Thoracic aorta (tissue), 2 donors: ENCODE results near the gene ALG2. TPM values are rescaled to one million over a fixed set of nuclear protein-coding genes. Genes with fewer than 3 reads are reported as not detected.
"Not testable (repeated sequence)": the region's sequence is repeated elsewhere in the genome, so short reads cannot be mapped to it uniquely, and the experiment has no call there.

Source experiments
- ATAC-seq: fragments of 150-250 bp; one replicate; pipeline ENCODE4 v1.8.0; 2017; ENCODE audit warnings: low read depth; ENCODE audit not compliant: insufficient number of reproducible peaks, low FRiP score
- DNase-seq: peaks from one replicate; pipeline ENCODE4 v3.0.0-alpha.2; 2020; ENCODE audit warnings: low spot score
- H3K27ac ChIP-seq, 2 donors: fragments of 200-600 bp; sonication (generic); 1 replicate in 1 of 2; 2 replicates in 1 of 2; pipeline ENCODE4 v1.5.1; 2016; ENCODE audit warnings: mild to moderate bottlenecking in 2 of 2, moderate library complexity in 2 of 2
- H3K27me3 ChIP-seq: fragments of 200-600 bp; sonication (generic); replicated peaks from 2 replicates; pipeline ENCODE4 v1.6.0; 2016; ENCODE audit warnings: mild to moderate bottlenecking; ENCODE audit not compliant: insufficient read depth
- H3K36me3 ChIP-seq: fragments of 200-600 bp; sonication (generic); one replicate; pipeline ENCODE4 v1.5.1; 2016
- H3K4me1 ChIP-seq, 2 donors: fragments of 200-600 bp; sonication (generic); 1 replicate in 1 of 2; 2 replicates in 1 of 2; pipeline versions ENCODE4 v1.5.1 to v1.6.0; 2016; ENCODE audit warnings: low read depth in 2 of 2, mild to moderate bottlenecking in 1 of 2; ENCODE audit not compliant: control insufficient read depth in 1 of 2
- H3K4me3 ChIP-seq: fragments of 200-600 bp; sonication (generic); 2 replicates; pipeline ENCODE4 v1.5.1; 2016; ENCODE audit warnings: mild to moderate bottlenecking
- H3K9me3 ChIP-seq: fragments of 200-600 bp; sonication (generic); 2 replicates; pipeline ENCODE4 v1.5.1; 2016
- CTCF ChIP-seq: fragments of 200-600 bp; sonication (generic); IDR thresholded peaks from one replicate; pipeline ENCODE4 v1.5.1; 2019; ENCODE audit warnings: antibody characterized with exemption
- total RNA-seq, 2 donors: library from RNA; depleted of rRNA; stranded (reverse); fragments of >200 nt; gene quantifications; one replicate each; pipeline versions ENCODE4 v1.1.0 to v1.2.3, GENCODE V29; 2016

ALG2 gene
- total RNA-seq, 2 donors from 2014 or later: 19.8 to 49.2 TPM

GRCh38 chr9:99244344-99245260 is 22.9 kb upstream of the ALG2 start:
- no peak for TF ChIP-seq CTCF
- DNase-seq (no peak), ATAC-seq (no peak)
- no peak overlapping the region for H3K27ac ChIP-seq
- H3K4me1 ChIP-seq: no peaks in the 10 kb centered on the region
- no peak overlapping the region for H3K4me3 ChIP-seq
- H3K36me3 ChIP-seq: no peaks in the 10 kb centered on the region
- no peaks in the 10 kb centered on the region for H3K9me3 ChIP-seq
- H3K27me3 ChIP-seq: no peaks in the 10 kb centered on the region

GRCh38 chr9:99241106-99241505 is 19.4 kb upstream of the ALG2 start:
- Histone ChIP-seq H3K9me3 (no peaks in the 10 kb centered on the region), H3K27ac (no peak overlapping the region), H3K4me1 (no peaks in the 10 kb centered on the region), H3K36me3 (peaks cover 2% of the 10 kb centered on the region), H3K27me3 (no peaks in the 10 kb centered on the region), H3K4me3 (no peak overlapping the region)
- no peak for TF ChIP-seq CTCF
- ATAC-seq: no peak
- DNase-seq: no peak

- no peaks in the 10 kb centered on the region for H3K4me1 ChIP-seq
- no peaks in the 10 kb centered on the region for H3K9me3 ChIP-seq
- peaks cover 2% of the 10 kb centered on the region for H3K36me3 ChIP-seq
- TF ChIP-seq CTCF: no peak
- ATAC-seq (no peak), DNase-seq (no peak)
- no peaks in the 10 kb centered on the region for H3K27me3 ChIP-seq
- no peak overlapping the region for H3K27ac ChIP-seq
- H3K4me3 ChIP-seq: no peak overlapping the region
Measured at GRCh38 chr9:99239341-99240060, 17.8 kb upstream of the ALG2 start.

GRCh38 chr9:99238331-99238730 is 16.6 kb upstream of the ALG2 start:
- Histone ChIP-seq H3K27me3 (no peaks in the 10 kb centered on the region), H3K4me1 (no peaks in the 10 kb centered on the region), H3K4me3 (no peak overlapping the region), H3K9me3 (no peaks in the 10 kb centered on the region), H3K27ac (no peak overlapping the region), H3K36me3 (peaks cover 2% of the 10 kb centered on the region)
- ATAC-seq (no peak), DNase-seq (no peak)
- TF ChIP-seq CTCF: no peak

- not testable (repeated sequence) for H3K27ac ChIP-seq, H3K4me1 ChIP-seq, H3K4me3 ChIP-seq, H3K27me3 ChIP-seq, ATAC-seq, H3K36me3 ChIP-seq, H3K9me3 ChIP-seq, DNase-seq
Measured at GRCh38 chr9:99237849-99238248, 16.1 kb upstream of the ALG2 start.
